SK-N-SH (cell line): ENCODE data around the gene GJD4. TPM values are rescaled to one million over a fixed set of nuclear protein-coding genes. Genes with fewer than 3 reads are reported as not detected.

Source experiments
- CTCF ChIA-PET: fragments of 300-600, 350-600 bp; formaldehyde crosslinking; extraction: SDS; loops from one replicate; lab custom pipeline; 2021; lab: Yijun Ruan, JAX
- POLR2A ChIA-PET: fragments of 350-600 bp; sonication (Branson Sonifier 250); formaldehyde crosslinking; extraction: SDS; loops from one replicate; lab custom pipeline; 2020; ENCODE audit warnings: antibody characterized with exemption, inconsistent platforms; lab: Yijun Ruan, JAX
- DNase-seq: peaks from one replicate; pipeline ENCODE4 v3.0.0; 2012
- H2AFZ ChIP-seq: fragments of 200-600 bp; sonication (generic); 2 replicates; pipeline ENCODE4 v1.8.1; 2016; ENCODE audit warnings: antibody characterized with exemption, mild to moderate bottlenecking, low read depth
- H3F3A ChIP-seq: fragments of 200-600 bp; sonication (generic); replicated peaks from 2 replicates; pipeline ENCODE3; 2016; ENCODE audit warnings: antibody characterized with exemption, mild to moderate bottlenecking; ENCODE audit not compliant: insufficient read depth
- H3K27ac ChIP-seq, 2 experiments: fragments of 200-500 bp in 1 of 2; fragments of 200-600 bp in 1 of 2; sonication (Bioruptor generic) in 1 of 2; sonication (generic), shearing (Covaris generic) in 1 of 2; 2 replicates each; pipeline versions ENCODE4 v1.5.1 to v1.6.1; 2014 to 2016; ENCODE audit warnings: low read depth in 2 of 2, inconsistent platforms in 1 of 2, low read length in 1 of 2, mild to moderate bottlenecking in 1 of 2, mixed read lengths in 1 of 2
- H3K27me3 ChIP-seq: fragments of 200-600 bp; sonication (generic), shearing (Covaris generic); 2 replicates; pipeline ENCODE4 v1.6.1; 2016; ENCODE audit warnings: mixed run types; ENCODE audit not compliant: insufficient read depth
- H3K36me3 ChIP-seq, 2 experiments: fragments of 200-500 bp in 1 of 2; fragments of 200-600 bp in 1 of 2; sonication (Bioruptor generic) in 1 of 2; sonication (generic) in 1 of 2; replicated peaks in 1 of 2; 2 replicates each; pipeline versions ENCODE3 to v1.5.1; 2014 to 2016; ENCODE audit warnings: low read length in 1 of 2, mild to moderate bottlenecking in 1 of 2; ENCODE audit not compliant: insufficient read depth in 2 of 2, control insufficient read depth in 1 of 2
- H3K4me1 ChIP-seq, 2 experiments: fragments of 200-500 bp in 1 of 2; fragments of 200-600 bp in 1 of 2; sonication (Bioruptor generic) in 1 of 2; sonication (generic), shearing (Covaris generic) in 1 of 2; 2 replicates each; pipeline versions ENCODE4 v1.5.1 to v1.6.1; 2014 to 2016; ENCODE audit warnings: low read depth in 1 of 2, low read length in 1 of 2, mixed run types in 1 of 2; ENCODE audit not compliant: insufficient read depth in 2 of 2, control insufficient read depth in 1 of 2
- H3K4me2 ChIP-seq: fragments of 200-600 bp; sonication (generic), shearing (Covaris generic); 2 replicates; pipeline ENCODE4 v1.6.1; 2017; ENCODE audit warnings: mixed run types
- H3K4me3 ChIP-seq, 2 experiments: fragments of 200-500 bp in 1 of 2; fragments of 200-600 bp in 1 of 2; sonication (Bioruptor generic) in 1 of 2; sonication (generic), shearing (Covaris generic) in 1 of 2; 2 replicates each; pipeline versions ENCODE4 v1.5.1 to v1.8.1; 2014 to 2016; ENCODE audit warnings: low read depth in 2 of 2, inconsistent platforms in 1 of 2, low read length in 1 of 2, mild to moderate bottlenecking in 1 of 2, mixed read lengths in 1 of 2, moderate library complexity in 1 of 2
- H3K79me2 ChIP-seq: fragments of 200-600 bp; sonication (generic); 2 replicates; pipeline ENCODE4 v1.8.1; 2017; ENCODE audit warnings: mild to moderate bottlenecking; ENCODE audit not compliant: insufficient read depth
- H3K9ac ChIP-seq: fragments of 200-600 bp; sonication (generic); 2 replicates; pipeline ENCODE4 v1.6.1; 2017; ENCODE audit warnings: mixed run types
- H3K9me2 ChIP-seq: fragments of 200-600 bp; sonication (generic); 2 replicates; pipeline ENCODE4 v1.6.1; 2017; ENCODE audit warnings: mixed run types
- H3K9me3 ChIP-seq: fragments of 200-600 bp; sonication (generic); 2 replicates; pipeline ENCODE4 v1.6.1; 2017; ENCODE audit warnings: mixed run types, mild to moderate bottlenecking, moderate library complexity
- H4K20me1 ChIP-seq: fragments of 200-600 bp; sonication (generic); 2 replicates; pipeline ENCODE4 v1.6.1; 2017; ENCODE audit warnings: mild to moderate bottlenecking, mixed run types; ENCODE audit not compliant: insufficient read depth
- CHD2 ChIP-seq: fragments of 150-350 bp; IDR thresholded peaks from 2 replicates; pipeline ENCODE4 v1.6.1; 2018; ENCODE audit warnings: low read length; ENCODE audit not compliant: partially characterized antibody
- ELF1 ChIP-seq: IDR thresholded peaks from 2 replicates; pipeline ENCODE4 v1.4.0; 2012
- EZH2phosphoT487 ChIP-seq: fragments of 200-600 bp; sonication (generic); IDR thresholded peaks from 2 replicates; pipeline ENCODE4 v1.6.1; 2017; ENCODE audit warnings: low read depth, mixed run types, mild to moderate bottlenecking, antibody characterized with exemption, moderate library complexity, borderline replicate concordance
- FOSL2 ChIP-seq: IDR thresholded peaks from 2 replicates; pipeline ENCODE4 v1.4.0; 2012; ENCODE audit warnings: low read depth, mild to moderate bottlenecking, moderate library complexity, borderline replicate concordance
- FOXJ3 ChIP-seq: sonication (generic); formaldehyde crosslinking; IDR thresholded peaks from 2 replicates; pipeline ENCODE4 v1.5.1; 2020; ENCODE audit warnings: mild to moderate bottlenecking, missing genetic modification reagents
- FOXM1 ChIP-seq: IDR thresholded peaks from 2 replicates; pipeline ENCODE4 v1.4.0; 2012; ENCODE audit warnings: low read depth, mild to moderate bottlenecking
- JUND ChIP-seq: IDR thresholded peaks from 2 replicates; pipeline ENCODE4 v1.4.0; 2012
- MEF2A ChIP-seq: IDR thresholded peaks from 2 replicates; pipeline ENCODE4 v1.4.0; 2012; ENCODE audit warnings: low read depth, borderline replicate concordance
- MXI1 ChIP-seq: IDR thresholded peaks from 2 replicates; pipeline ENCODE4 v1.6.1; 2012; ENCODE audit warnings: mild to moderate bottlenecking, low read depth, low read length, improper control_type of control experiment
- RAD21 ChIP-seq: IDR thresholded peaks from 2 replicates; pipeline ENCODE4 v1.6.1; 2012; ENCODE audit warnings: mild to moderate bottlenecking, low read length
- RXRA ChIP-seq: IDR thresholded peaks from 2 replicates; pipeline ENCODE4 v1.4.0; 2012; ENCODE audit warnings: low read depth, mild to moderate bottlenecking, borderline replicate concordance
- TAF1 ChIP-seq: IDR thresholded peaks from 2 replicates; pipeline ENCODE4 v1.6.1; 2012; ENCODE audit warnings: low read depth, mild to moderate bottlenecking, low read length, moderate library complexity, borderline replicate concordance
- TEAD4 ChIP-seq: IDR thresholded peaks from 2 replicates; pipeline ENCODE4 v1.4.0; 2012; ENCODE audit warnings: mild to moderate bottlenecking, borderline replicate concordance; ENCODE audit not compliant: insufficient read depth
- YY1 ChIP-seq: IDR thresholded peaks from 2 replicates; pipeline ENCODE4 v1.4.0; 2012; ENCODE audit warnings: low read depth, mild to moderate bottlenecking
- WGBS: methylation state at CpG from one replicate; pipeline ENCODE4 v1.1.6; 2017; ENCODE audit warnings: low lambda C conversion rate; 5-methylcytosine and 5-hydroxymethylcytosine counted together
- polyA plus RNA-seq, 3 experiments: library from polyadenylated mRNA; depleted of rRNA; stranded (reverse); fragments of >200 nt; gene quantifications; 2 replicates each; pipeline ENCODE4 v1.2.3, GENCODE V29; 2012
- TF ChIP-seq, protein P1 (sequence below): IDR thresholded peaks from 2 replicates; pipeline ENCODE4 v1.6.1; 2012; ENCODE audit warnings: mild to moderate bottlenecking, low read depth, low read length, moderate library complexity
- TF ChIP-seq, protein P2 (sequence below): fragments of 150-350 bp; IDR thresholded peaks from 2 replicates; pipeline ENCODE4 v1.6.1; 2016; ENCODE audit warnings: mild to moderate bottlenecking, low read depth, low read length
- TF ChIP-seq, protein P3 (sequence below): IDR thresholded peaks from 2 replicates; pipeline ENCODE4; 2012
- TF ChIP-seq, protein P4 (sequence below): fragments of 150-350 bp; IDR thresholded peaks from 2 replicates; pipeline ENCODE4 v1.6.1; 2017; ENCODE audit warnings: antibody characterized with exemption, low read length, low read depth, borderline replicate concordance

Gene GJD4
- polyA plus RNA-seq, 1 of the 3 experiments (the other 2 are of a cell fraction): not detected

DNA sequence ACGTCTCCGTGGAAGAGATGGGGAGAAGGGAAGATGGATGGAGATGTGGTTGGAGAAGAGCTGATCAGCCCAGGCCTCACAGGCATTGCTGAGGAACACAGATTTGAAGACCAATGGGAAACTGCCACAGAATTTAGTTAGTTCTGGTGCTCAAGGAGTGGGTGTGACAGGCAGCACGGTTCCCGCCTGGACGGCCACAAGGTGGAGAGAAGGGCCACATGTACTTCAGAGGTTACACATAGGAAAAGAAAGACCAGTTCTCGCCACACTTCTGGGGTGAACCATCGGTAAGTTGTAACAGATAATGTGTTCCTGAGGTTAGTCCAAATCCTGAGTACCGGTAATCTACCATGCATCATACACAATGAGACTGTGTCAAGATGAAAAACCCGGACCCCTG lies 29.5 kb upstream of the GJD4 start:
- Histone ChIP-seq H3K9ac (no peak overlapping the region), H3K9me2 (no peaks in the 10 kb centered on the region), H3K4me2 (no peak overlapping the region), H2AFZ (no peak overlapping the region), H4K20me1 (no peaks in the 10 kb centered on the region), H3K27me3 (no peaks in the 10 kb centered on the region), H3K27ac (no peak overlapping the region), H3K36me3 (peaks cover 6 to 9% of the 10 kb centered on the region in 2 experiments), H3F3A (peaks cover 4% of the 10 kb centered on the region), H3K4me3 (no peak overlapping the region), H3K4me1 (no peaks in the 10 kb centered on the region; a peak in 1 of 4 replicates), H3K9me3 (no peaks in the 10 kb centered on the region), H3K79me2 (no peaks in the 10 kb centered on the region)
- WGBS: 90% methylated on average over 7 of the region's 9 CpGs
- no peak for DNase-seq
- TF ChIP-seq YY1 (no peak), MXI1 (no peak), MEF2A (no peak), RAD21 (no peak), FOSL2 (no peak)
- TF ChIP-seq, protein P1, sequence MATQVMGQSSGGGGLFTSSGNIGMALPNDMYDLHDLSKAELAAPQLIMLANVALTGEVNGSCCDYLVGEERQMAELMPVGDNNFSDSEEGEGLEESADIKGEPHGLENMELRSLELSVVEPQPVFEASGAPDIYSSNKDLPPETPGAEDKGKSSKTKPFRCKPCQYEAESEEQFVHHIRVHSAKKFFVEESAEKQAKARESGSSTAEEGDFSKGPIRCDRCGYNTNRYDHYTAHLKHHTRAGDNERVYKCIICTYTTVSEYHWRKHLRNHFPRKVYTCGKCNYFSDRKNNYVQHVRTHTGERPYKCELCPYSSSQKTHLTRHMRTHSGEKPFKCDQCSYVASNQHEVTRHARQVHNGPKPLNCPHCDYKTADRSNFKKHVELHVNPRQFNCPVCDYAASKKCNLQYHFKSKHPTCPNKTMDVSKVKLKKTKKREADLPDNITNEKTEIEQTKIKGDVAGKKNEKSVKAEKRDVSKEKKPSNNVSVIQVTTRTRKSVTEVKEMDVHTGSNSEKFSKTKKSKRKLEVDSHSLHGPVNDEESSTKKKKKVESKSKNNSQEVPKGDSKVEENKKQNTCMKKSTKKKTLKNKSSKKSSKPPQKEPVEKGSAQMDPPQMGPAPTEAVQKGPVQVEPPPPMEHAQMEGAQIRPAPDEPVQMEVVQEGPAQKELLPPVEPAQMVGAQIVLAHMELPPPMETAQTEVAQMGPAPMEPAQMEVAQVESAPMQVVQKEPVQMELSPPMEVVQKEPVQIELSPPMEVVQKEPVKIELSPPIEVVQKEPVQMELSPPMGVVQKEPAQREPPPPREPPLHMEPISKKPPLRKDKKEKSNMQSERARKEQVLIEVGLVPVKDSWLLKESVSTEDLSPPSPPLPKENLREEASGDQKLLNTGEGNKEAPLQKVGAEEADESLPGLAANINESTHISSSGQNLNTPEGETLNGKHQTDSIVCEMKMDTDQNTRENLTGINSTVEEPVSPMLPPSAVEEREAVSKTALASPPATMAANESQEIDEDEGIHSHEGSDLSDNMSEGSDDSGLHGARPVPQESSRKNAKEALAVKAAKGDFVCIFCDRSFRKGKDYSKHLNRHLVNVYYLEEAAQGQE: no peak
- ChIA-PET POLR2A (no interaction called here), CTCF (interaction anchor here (0.7 to 11.3 kb wide), 5 partner anchors 8 to 690 kb away, joined by 3 to 68 read pairs (median 3); no protein-coding TSS in a partner anchor)

DNA sequence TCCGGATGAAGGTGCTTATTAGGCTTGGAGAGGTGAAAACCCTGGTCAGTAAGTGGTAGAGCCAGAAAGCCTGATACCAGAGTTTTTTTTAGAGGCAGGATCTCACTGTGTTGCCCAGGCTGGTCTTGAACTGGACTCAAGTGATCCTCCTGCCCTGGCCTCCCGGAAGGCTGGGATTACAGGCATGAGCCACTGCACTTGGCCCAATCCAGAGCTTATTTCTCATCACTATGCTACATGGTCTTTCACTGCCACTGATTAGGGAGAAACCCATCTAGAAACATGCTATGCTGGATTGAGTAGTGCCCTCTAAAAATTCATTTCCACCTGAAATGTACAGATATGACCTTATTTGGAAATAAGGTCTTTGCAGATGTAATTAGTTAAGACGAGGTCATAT lies 28.4 kb upstream of the GJD4 start:
- no peak for DNase-seq
- ChIA-PET POLR2A (no interaction called here), CTCF (interaction anchor here (1.3 to 11.3 kb wide), 3 partner anchors 12 to 337 kb away, joined by 3 to 68 read pairs (median 4); no protein-coding TSS in a partner anchor)
- H3K27ac ChIP-seq: no peak overlapping the region
- H3K9me3 ChIP-seq: no peaks in the 10 kb centered on the region
- no peaks in the 10 kb centered on the region; a peak in 1 of 4 replicates for H3K4me1 ChIP-seq
- no peaks in the 10 kb centered on the region for H3K9me2 ChIP-seq
- H3F3A ChIP-seq: peaks cover 4% of the 10 kb centered on the region
- no peaks in the 10 kb centered on the region for H4K20me1 ChIP-seq
- no peak overlapping the region for H2AFZ ChIP-seq
- no peak overlapping the region for H3K4me2 ChIP-seq
- H3K9ac ChIP-seq: no peak overlapping the region
- peaks cover 3 to 6% of the 10 kb centered on the region in 2 experiments for H3K36me3 ChIP-seq
- H3K79me2 ChIP-seq: no peaks in the 10 kb centered on the region
- no peaks in the 10 kb centered on the region for H3K27me3 ChIP-seq
- H3K4me3 ChIP-seq: no peak overlapping the region
- no peak for TF ChIP-seq TEAD4
- TF ChIP-seq FOXJ3: no peak
- TF ChIP-seq, protein P2, sequence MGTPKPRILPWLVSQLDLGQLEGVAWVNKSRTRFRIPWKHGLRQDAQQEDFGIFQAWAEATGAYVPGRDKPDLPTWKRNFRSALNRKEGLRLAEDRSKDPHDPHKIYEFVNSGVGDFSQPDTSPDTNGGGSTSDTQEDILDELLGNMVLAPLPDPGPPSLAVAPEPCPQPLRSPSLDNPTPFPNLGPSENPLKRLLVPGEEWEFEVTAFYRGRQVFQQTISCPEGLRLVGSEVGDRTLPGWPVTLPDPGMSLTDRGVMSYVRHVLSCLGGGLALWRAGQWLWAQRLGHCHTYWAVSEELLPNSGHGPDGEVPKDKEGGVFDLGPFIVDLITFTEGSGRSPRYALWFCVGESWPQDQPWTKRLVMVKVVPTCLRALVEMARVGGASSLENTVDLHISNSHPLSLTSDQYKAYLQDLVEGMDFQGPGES: no peak
- TF ChIP-seq JUND: no peak
- TF ChIP-seq MXI1: no peak
- TF ChIP-seq FOXM1: no peak
- TF ChIP-seq, protein P3, sequence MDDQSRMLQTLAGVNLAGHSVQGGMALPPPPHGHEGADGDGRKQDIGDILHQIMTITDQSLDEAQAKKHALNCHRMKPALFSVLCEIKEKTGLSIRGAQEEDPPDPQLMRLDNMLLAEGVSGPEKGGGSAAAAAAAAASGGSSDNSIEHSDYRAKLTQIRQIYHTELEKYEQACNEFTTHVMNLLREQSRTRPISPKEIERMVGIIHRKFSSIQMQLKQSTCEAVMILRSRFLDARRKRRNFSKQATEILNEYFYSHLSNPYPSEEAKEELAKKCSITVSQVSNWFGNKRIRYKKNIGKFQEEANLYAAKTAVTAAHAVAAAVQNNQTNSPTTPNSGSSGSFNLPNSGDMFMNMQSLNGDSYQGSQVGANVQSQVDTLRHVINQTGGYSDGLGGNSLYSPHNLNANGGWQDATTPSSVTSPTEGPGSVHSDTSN: no peak
- TF ChIP-seq TAF1: no peak
- TF ChIP-seq ELF1: no peak
- TF ChIP-seq EZH2phosphoT487: no peak
- no peak for TF ChIP-seq CHD2
- no peak for TF ChIP-seq RXRA
- TF ChIP-seq, protein P4, sequence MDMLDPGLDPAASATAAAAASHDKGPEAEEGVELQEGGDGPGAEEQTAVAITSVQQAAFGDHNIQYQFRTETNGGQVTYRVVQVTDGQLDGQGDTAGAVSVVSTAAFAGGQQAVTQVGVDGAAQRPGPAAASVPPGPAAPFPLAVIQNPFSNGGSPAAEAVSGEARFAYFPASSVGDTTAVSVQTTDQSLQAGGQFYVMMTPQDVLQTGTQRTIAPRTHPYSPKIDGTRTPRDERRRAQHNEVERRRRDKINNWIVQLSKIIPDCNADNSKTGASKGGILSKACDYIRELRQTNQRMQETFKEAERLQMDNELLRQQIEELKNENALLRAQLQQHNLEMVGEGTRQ: no peak
- TF ChIP-seq, all 33 proteins: peak for 0
- 94% methylated on average over 3 of the region's 3 CpGs for WGBS
